Stimulated activated CD4-positive, alpha-beta T cell treated with anti-CD3 and anti-CD28 coated beads, Interleukin-1b, Interleukin-23, amount 100 ng/mL, for 24 hours (primary cell): ENCODE measurements around the gene DNAH3.
"Not testable (repeated sequence)": the region's sequence is repeated elsewhere in the genome, so short reads cannot be mapped to it uniquely, and the experiment has no call there.

ENCODE experiments used
- DNase-seq, 4 experiments: peaks; one replicate each; pipeline ENCODE4 v3.0.0-alpha.2; 2020; ENCODE audit warnings: low read depth in 4 of 4, low spot score in 1 of 4

DNAH3 gene, protein sequence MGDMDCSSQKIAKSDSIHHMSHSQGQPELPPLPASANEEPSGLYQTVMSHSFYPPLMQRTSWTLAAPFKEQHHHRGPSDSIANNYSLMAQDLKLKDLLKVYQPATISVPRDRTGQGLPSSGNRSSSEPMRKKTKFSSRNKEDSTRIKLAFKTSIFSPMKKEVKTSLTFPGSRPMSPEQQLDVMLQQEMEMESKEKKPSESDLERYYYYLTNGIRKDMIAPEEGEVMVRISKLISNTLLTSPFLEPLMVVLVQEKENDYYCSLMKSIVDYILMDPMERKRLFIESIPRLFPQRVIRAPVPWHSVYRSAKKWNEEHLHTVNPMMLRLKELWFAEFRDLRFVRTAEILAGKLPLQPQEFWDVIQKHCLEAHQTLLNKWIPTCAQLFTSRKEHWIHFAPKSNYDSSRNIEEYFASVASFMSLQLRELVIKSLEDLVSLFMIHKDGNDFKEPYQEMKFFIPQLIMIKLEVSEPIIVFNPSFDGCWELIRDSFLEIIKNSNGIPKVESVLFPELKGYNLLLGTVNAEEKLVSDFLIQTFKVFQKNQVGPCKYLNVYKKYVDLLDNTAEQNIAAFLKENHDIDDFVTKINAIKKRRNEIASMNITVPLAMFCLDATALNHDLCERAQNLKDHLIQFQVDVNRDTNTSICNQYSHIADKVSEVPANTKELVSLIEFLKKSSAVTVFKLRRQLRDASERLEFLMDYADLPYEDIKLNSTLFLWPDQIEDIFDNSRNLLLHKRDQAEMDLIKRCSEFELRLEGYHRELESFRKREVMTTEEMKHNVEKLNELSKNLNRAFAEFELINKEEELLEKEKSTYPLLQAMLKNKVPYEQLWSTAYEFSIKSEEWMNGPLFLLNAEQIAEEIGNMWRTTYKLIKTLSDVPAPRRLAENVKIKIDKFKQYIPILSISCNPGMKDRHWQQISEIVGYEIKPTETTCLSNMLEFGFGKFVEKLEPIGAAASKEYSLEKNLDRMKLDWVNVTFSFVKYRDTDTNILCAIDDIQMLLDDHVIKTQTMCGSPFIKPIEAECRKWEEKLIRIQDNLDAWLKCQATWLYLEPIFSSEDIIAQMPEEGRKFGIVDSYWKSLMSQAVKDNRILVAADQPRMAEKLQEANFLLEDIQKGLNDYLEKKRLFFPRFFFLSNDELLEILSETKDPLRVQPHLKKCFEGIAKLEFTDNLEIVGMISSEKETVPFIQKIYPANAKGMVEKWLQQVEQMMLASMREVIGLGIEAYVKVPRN (N-terminal part only)

DNA sequence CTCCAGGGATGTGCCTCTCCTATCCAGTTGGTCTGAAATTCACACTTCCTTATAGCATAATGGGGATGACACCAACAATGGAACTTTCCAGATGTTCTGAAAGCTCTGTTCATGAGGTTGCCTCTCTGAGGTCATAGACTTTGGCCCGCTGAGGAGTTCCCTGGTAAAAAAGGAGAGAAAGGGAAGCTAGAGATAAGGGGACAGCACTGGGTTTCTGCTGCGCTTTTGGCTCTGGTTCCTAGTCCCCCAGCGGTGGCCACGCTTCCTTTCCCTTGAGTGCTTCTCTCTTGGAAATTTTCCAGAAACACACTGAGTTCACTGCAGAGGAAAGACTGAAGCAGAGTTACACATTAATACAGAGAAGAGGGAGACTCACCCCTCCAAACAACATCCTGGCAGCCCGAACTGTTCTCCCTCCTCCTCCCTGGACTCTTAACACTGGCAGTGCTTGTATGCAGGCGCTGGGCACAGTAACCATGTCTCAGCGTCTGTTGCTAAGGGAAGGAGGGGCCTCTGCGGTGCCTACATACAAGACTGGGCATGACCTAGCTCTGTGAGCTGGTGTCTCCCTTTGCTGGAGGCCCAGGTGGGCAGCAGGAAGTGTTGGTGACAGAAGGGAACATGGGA lies at the start of gene DNAH3:
DNAH3 (minus strand) TSS at position 472 of the 627 bp plus-strand sequence. CDS start 527 bp downstream, outside the sequence.
- DNase-seq = no peak

GRCh38 chr16:21199607-21200218 lies 49.1 kb upstream of the DNAH3 start:
- DNase-seq = no peak

GRCh38 chr16:21197621-21198020 lies 47.0 kb upstream of the DNAH3 start:
- DNase-seq = no peak

DNA sequence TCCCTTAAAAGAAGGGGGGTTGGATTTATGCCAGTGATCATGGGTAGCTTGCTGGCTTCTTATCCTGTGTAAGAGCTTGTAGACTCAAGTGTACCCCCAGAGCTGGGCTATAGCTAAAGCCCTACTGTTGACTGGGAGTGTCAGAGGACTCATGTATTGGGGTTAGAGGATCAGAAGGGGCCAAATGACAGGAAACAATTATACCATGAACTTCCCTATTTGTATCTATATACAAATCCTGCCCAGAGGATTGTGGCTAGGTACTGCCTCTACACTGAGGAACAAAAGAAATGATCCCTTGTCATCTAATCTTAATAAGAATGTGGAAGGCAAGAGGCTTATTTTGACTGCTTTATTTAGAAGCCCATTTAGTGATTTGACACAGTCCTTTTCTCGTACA lies 46.5 kb upstream of the DNAH3 start:
- no peak for DNase-seq

GRCh38 chr16:21195330-21195729 lies 44.7 kb upstream of the DNAH3 start:
- not testable (repeated sequence) for DNase-seq

DNA sequence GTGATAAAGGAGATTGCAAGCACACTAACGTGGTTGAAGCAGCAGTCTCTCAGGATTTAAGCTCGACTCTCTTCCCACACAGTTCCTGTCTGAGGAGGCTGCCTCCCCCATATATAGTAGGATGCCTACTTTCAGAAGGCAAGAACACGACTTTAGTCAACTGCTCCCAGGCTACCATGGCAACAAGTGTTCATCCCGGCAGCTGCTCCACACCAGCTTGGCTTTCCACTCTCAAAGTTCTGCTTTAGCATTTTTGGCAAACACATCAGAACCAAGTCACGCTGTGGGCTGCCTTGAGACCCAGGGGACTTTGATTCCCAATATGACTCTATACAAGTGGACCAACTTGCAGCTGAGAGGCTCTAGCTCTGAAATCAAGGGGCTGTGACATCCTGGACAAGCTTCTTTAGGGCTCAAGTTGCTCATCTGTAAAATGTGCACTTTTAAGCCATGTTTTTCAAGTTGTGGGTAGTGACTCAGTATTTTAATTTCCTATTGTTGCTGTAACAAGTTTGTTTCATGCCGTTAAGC lies 44.2 kb upstream of the DNAH3 start:
- no peak for DNase-seq

GRCh38 chr16:21192991-21193390 lies 42.3 kb upstream of the DNAH3 start:
- no peak for DNase-seq

- no peak for DNase-seq
Observed at GRCh38 chr16:21190599-21190998, 40.0 kb upstream of the DNAH3 start.

DNA sequence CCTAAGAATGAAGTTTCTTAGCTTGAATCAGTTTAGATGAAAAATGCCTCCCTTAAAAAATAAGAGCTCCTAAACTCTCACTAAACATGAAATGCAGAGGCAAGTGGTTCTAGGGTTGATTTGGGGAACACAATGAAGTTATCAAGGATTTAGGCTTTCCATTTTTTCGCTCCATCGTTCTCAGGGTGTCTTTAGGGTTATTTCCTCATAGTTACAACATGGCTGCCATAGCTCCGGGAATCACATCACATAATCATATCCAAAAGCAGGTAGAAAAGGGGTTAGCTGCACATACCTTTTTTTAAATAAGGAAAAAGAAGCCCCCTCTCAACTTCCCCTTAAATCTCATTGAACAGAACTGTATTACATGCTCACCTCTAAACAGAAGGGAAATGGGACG lies 39.4 kb upstream of the DNAH3 start:
- DNase-seq = no peak

GRCh38 chr16:21189311-21189710 lies 38.7 kb upstream of the DNAH3 start:
- no peak for DNase-seq

DNA sequence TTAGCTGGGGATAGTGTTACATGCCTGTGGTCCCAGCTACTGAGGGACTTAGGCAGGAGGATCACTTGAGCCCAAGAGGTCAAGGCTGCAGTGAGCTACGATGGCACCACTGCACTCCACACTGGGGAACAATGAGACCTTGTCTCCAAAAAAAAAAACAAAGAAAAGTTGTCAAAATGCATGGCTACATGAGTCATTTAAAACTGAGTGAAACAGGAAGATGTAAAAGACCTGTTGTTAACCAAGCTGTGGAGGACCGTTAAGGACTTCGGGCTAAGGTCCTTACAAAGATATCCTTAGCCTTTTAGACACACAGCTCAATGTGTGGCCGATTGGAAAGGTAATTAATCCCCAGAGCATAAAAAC lies 35.7 kb upstream of the DNAH3 start:
- DNase-seq = no peak

DNA sequence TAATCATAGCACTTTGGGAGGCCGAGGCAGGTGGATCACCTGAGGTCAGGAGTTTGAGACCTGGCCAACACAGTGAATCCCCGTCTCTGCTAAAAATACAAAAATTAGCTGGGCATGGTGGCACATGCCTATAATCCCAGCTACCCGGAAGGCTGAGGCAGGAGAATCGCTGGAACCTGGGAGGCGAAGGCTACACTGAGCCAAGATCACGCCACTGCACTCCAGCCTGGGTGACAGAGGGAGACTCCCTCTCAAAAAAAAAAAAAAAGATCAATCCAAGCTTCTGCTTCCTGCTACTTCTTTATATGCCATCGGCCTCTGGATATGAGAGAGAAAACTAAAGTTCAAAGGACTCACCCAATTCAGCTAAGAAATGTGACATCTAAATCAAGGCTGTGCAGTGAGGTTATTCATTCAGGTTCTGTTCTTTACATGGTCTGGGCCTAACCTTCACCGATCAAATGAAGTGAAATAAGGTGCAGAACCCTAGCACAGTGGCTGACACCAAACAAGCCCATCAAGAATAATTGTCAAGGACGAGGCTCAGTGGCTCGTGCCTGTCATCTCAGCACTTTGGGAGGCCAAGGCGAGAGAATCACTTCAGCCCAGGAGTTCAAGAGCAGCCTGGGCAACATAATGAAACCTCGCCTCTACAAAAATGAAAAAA lies 35.1 kb upstream of the DNAH3 start:
- DNase-seq = no peak

DNA sequence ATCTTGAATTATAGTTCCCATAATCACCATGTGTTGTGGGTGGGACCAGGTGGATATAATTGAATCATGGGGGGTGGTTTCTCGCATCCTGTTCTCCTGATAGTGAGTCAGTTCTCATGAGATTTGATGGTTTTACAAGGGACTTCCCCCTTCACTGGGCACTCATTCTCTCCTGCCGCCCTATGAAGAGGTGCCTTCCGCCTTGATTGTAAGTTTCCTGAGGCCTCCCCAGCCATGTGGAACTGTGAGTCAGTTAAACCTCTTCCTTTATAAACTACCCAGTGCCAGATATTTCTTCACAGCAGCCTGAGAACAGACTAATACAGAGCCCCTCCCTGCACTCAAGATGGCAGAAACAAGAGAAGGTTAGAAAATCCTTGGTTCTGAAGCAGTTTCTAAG lies 34.2 kb upstream of the DNAH3 start:
- DNase-seq = peak in 1 of 4 experiments; percentile 26

DNA sequence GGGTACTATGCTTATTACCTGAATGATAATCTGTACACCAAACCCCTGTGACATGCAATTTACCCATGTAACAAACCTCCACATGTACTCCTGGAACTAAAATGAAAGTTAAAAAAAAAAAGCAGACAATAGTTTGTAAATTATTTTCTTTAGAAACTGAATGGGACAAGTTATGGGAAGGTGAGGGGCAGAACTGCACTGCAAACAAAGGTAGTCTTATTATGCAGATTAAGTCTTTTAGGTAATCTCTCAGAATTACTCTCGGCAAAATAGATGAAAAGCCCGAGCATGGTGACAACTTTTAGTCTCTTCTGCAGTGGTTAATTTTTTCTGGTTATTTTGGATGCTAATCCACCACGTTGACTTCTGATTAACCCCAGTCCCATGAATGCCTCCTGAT lies 33.3 kb upstream of the DNAH3 start:
- DNase-seq = no peak

- no peak for DNase-seq
Observed at GRCh38 chr16:21179983-21180365, 29.3 kb upstream of the DNAH3 start.

- no peak for DNase-seq
Observed at GRCh38 chr16:21179126-21179982, 28.7 kb upstream of the DNAH3 start.

GRCh38 chr16:21175397-21175796 lies 24.8 kb upstream of the DNAH3 start:
- no peak for DNase-seq

DNA sequence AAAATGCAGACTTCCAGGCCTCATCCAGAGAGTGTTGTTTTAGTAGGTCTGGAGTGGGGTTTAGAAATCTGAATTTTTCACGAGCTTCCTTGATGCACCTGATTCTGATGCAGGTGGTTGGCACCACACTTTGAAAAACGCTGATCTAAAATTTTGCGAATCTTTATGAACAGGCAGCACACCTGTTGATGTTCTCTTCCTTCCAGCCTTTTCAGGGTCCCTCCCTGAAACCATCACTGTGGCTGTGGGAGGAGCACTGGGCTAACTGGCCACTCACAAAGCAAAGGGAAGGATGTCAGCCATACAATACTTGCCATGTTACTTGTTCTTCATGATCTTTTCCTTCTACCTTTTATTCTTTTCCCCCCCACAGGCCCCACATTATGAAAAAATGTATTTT lies 22.0 kb upstream of the DNAH3 start:
- no peak for DNase-seq

- not testable (repeated sequence) for DNase-seq
Observed at GRCh38 chr16:21170116-21170515, 19.5 kb upstream of the DNAH3 start.
